GM21528 (cell line): ENCODE measurements around the gene IGSF21.

Source experiments
- ATAC-seq: cut with Tn5 transposase; IDR thresholded peaks from one replicate; pipeline ENCODE4 v1.9.1; 2021; ENCODE audit warnings: mild to moderate bottlenecking, moderate library complexity; ENCODE audit not compliant: unreplicated experiment, low FRiP score

Gene IGSF21

GRCh38 chr1:18288722-18289121 lies 181.1 kb downstream of the IGSF21 start:
- ATAC-seq = no peak

- ATAC-seq = no peak
Measured at GRCh38 chr1:18289597-18289996, 182.0 kb downstream of the IGSF21 start.

- no peak for ATAC-seq
Measured at GRCh38 chr1:18290740-18291412, 183.3 kb downstream of the IGSF21 start.

- no peak for ATAC-seq
Measured at GRCh38 chr1:18292531-18292930, 184.9 kb downstream of the IGSF21 start.

- no peak for ATAC-seq
Measured at GRCh38 chr1:18293291-18293690, 185.7 kb downstream of the IGSF21 start.

GRCh38 chr1:18294437-18295176 lies 187.0 kb downstream of the IGSF21 start:
- no peak for ATAC-seq

- ATAC-seq = no peak
Measured at GRCh38 chr1:18297896-18298648, 190.5 kb downstream of the IGSF21 start.

- ATAC-seq = no peak
Measured at GRCh38 chr1:18299441-18300338, 192.1 kb downstream of the IGSF21 start.

- no peak for ATAC-seq
Measured at GRCh38 chr1:18300376-18300775, 192.8 kb downstream of the IGSF21 start.

- ATAC-seq = no peak
Measured at GRCh38 chr1:18302788-18303413, 195.3 kb downstream of the IGSF21 start.

GRCh38 chr1:18304151-18304869 lies 196.7 kb downstream of the IGSF21 start:
- ATAC-seq = no peak

GRCh38 chr1:18305182-18305795 lies 197.7 kb downstream of the IGSF21 start:
- ATAC-seq = no peak

- ATAC-seq = no peak
Measured at GRCh38 chr1:18307329-18307898, 199.8 kb downstream of the IGSF21 start.

- no peak for ATAC-seq
Measured at GRCh38 chr1:18309552-18310155, 202.1 kb downstream of the IGSF21 start.

- no peak for ATAC-seq
Measured at GRCh38 chr1:18312961-18313360, 205.4 kb downstream of the IGSF21 start.

- ATAC-seq = no peak
Measured at GRCh38 chr1:18313523-18313922, 205.9 kb downstream of the IGSF21 start.

GRCh38 chr1:18314399-18314798 lies 206.8 kb downstream of the IGSF21 start:
- no peak for ATAC-seq

GRCh38 chr1:18315449-18315848 lies 207.9 kb downstream of the IGSF21 start:
- ATAC-seq = no peak
